GM12873 (cell line): ENCODE measurements around the gene ARHGAP36.

Experiments
- CTCF ChIP-seq: IDR thresholded peaks from 2 replicates; pipeline ENCODE4 v1.5.1; 2012; ENCODE audit warnings: low read depth, mild to moderate bottlenecking, moderate library complexity, low read length, control low read depth; ENCODE audit not compliant: insufficient read depth; ENCODE audit errors: missing control alignments

The ARHGAP36 gene

GRCh38 chrX:131060147-131060546, 2.0 kb downstream of the ARHGAP36 start:
- no peak for TF ChIP-seq CTCF

- no peak for TF ChIP-seq CTCF
Measured at GRCh38 chrX:131061306-131061705, 3.2 kb downstream of the ARHGAP36 start.

- peak; percentile 35 for TF ChIP-seq CTCF
Measured at GRCh38 chrX:131063613-131064012, 5.5 kb downstream of the ARHGAP36 start.

GRCh38 chrX:131066237-131066636, 8.1 kb downstream of the ARHGAP36 start:
- no peak for TF ChIP-seq CTCF

GRCh38 chrX:131067216-131067615, 9.1 kb downstream of the ARHGAP36 start:
- TF ChIP-seq CTCF, result no peak

- TF ChIP-seq CTCF, result no peak
Measured at GRCh38 chrX:131067846-131068745, 9.9 kb downstream of the ARHGAP36 start.

- TF ChIP-seq CTCF, result peak; percentile 58
Measured at GRCh38 chrX:131068945-131069719, 11.0 kb downstream of the ARHGAP36 start.
